Measurements from ENCODE around the gene PSMD13.

- TF ChIP-seq ZNF274 (IDR thresholded peaks at IDR 0.05; ENCODE audit: low read depth, low read length) (no peak), SUZ12 (IDR thresholded peaks at IDR 0.05; ENCODE audit: extremely low read depth, insufficient read depth, insufficient read length) (no peak), YY1 (IDR thresholded peaks at IDR 0.05; ENCODE audit: insufficient read depth, insufficient read length) (no peak)
Observed at GRCh38 chr11:214083-214482, 22.7 kb upstream of the PSMD13 start.

Data from NT2/D1 (cell line).